Vagina (tissue), 2 donors: ENCODE results near the gene CD40LG.

Source experiments
- CTCF ChIP-seq, 3 experiments: fragments of 450-650 bp in 2 of 3; fragments of 200-600 bp in 1 of 3; sonication (generic) in 1 of 3; IDR thresholded peaks; one replicate each; pipeline ENCODE4 v1.5.1; 2017 to 2019; ENCODE audit warnings: antibody characterized with exemption in 3 of 3, mild to moderate bottlenecking in 2 of 3, moderate library complexity in 2 of 3
- POLR2AphosphoS5 ChIP-seq, 2 donors: sonication (generic); formaldehyde crosslinking; IDR thresholded peaks; one replicate each; pipeline ENCODE4 v1.9.0; 2017; ENCODE audit warnings: antibody characterized with exemption in 2 of 2, mild to moderate bottlenecking in 2 of 2, low read depth in 1 of 2; ENCODE audit not compliant: insufficient read depth in 1 of 2

- TF ChIP-seq CTCF (IDR thresholded peaks at IDR 0.05) (no peak), POLR2AphosphoS5 (IDR thresholded peaks at IDR 0.05; ENCODE audit: insufficient read depth in 1 of 2, low read depth in 1 of 2) (no peak)
Observed at GRCh38 chrX:136626891-136627290, 21.1 kb upstream of the CD40LG start.
